Epithelial cell of esophagus (primary cell): ENCODE data around the gene USHBP1.

Experiments
- DNase-seq: peaks from one replicate; pipeline ENCODE4 v3.0.0; 2010; ENCODE audit warnings: low read depth
- H3K4me3 ChIP-seq: 2 replicates; pipeline ENCODE4 v1.5.1; 2011; ENCODE audit warnings: mild to moderate bottlenecking, low read length, control low read depth
- TF ChIP-seq, protein P1 (sequence below): IDR thresholded peaks from 2 replicates; pipeline ENCODE4 v1.5.1; 2011; ENCODE audit warnings: low read depth, mild to moderate bottlenecking, low read length, control low read depth, inconsistent platforms; ENCODE audit not compliant: insufficient read depth; ENCODE audit errors: missing control alignments

The USHBP1 gene

DNA sequence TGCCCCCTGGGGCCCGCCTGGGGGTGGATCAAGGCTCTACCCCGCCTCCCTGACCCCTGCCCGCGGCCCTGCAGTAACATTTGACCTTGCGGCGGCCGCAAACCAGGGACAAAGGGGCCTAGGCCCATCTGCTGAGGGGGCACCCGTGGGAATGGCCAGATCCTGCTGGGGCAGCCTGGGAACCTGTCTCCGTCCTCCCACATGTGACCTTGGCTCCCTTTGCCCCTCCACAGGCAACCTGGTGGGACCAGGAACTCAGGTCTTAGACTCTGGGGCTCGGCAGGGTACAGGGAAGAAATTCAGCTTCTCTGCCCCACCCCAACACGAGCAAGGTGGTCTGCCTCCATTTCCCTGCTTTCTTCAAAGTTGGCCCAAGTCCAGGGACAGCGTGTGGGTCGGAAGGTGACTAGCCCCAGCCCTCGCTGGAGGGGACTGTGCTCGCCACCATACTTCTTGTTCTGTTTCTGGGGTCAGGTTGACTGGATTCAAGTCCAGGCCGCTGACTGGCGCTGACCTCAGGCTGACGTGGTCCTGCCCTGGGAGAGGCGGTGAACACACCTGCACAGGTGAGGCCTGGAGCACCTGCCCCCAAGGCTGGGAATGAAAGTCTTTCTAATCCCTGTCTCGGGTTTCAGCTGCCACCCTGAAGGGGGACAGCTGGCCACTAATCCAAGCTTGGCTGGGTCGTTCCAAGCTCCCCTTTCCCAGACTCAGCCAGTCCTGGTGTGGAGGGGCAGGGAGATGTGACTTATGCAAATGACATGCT lies 16.4 kb downstream of the USHBP1 start:
- TF ChIP-seq, protein P1, sequence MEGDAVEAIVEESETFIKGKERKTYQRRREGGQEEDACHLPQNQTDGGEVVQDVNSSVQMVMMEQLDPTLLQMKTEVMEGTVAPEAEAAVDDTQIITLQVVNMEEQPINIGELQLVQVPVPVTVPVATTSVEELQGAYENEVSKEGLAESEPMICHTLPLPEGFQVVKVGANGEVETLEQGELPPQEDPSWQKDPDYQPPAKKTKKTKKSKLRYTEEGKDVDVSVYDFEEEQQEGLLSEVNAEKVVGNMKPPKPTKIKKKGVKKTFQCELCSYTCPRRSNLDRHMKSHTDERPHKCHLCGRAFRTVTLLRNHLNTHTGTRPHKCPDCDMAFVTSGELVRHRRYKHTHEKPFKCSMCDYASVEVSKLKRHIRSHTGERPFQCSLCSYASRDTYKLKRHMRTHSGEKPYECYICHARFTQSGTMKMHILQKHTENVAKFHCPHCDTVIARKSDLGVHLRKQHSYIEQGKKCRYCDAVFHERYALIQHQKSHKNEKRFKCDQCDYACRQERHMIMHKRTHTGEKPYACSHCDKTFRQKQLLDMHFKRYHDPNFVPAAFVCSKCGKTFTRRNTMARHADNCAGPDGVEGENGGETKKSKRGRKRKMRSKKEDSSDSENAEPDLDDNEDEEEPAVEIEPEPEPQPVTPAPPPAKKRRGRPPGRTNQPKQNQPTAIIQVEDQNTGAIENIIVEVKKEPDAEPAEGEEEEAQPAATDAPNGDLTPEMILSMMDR, result no peak
- no peak overlapping the region for H3K4me3 ChIP-seq
- peak; percentile 68 for DNase-seq

DNA sequence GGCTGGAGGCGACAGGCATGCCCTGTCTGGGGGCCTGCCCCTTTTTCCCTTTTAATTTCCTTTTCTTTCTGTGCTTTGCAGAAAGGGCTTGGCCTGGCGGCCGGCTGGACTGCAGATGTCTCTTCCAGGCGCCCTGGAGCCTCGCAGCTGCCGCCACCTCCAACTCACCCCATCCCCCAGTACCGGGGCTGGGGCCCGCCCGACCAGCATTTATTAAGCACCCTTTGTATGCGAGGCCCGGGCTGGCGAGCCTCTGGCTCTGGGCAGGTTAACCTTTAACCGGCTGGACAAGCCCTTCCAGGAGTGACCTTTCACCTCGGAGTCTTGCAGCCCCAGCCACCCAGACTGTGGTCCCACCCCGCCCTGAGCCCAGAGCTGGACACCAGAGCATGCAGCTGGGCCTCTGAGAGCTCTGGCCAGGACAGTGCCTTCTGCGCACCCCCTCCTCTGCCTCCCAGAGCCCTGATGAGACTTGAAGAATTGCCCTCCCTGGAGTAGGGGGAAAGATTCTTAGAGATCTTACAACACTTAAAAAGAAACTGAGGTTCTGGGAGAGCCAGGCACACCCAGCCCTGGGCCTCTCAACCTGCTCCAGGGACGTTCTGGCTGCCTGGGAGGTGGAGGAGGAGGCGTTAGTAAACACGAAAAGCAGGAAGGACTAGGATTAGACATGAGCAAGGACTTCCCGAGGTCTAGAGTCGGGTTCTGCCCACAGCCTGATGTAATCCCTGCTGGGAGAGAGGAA lies 17.7 kb downstream of the USHBP1 start:
- peak; percentile 61 for DNase-seq
- TF ChIP-seq, protein P1, result no peak
- peak overlapping the region; percentile 44 for H3K4me3 ChIP-seq

DNA sequence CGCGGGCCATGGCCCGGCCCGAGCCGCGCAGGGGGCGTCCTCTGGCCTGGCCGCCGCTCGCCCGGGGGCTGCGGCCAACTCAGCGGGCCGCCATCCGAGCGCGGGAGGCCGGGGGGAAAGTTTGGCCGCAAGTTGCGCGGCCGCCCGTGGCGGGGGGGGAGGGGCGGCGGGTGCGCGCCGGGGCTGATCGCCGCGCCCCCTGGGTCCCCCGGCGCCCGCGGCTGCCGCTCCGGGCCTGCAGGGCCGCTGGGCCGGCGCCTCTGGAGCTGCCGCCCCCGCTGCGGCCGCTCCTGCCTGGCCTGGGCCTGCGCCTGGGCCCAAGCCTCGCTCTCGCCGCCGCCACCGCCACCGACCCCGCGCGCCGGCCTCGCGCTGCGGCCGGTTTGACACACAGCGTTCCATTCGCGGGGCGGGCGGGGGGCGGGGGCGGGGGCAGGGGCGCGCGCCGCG lies 19.0 kb downstream of the USHBP1 start, which contains the start of gene NR2F6:
Gene NR2F6 (minus strand): TSS at position 385 of the 450 bp plus-strand sequence. CDS start 699 bp downstream, outside the sequence.
- DNase-seq, result no peak
- TF ChIP-seq, protein P1, result no peak
- peak within 1 kb of the TSS; percentile 90 for H3K4me3 ChIP-seq

DNA sequence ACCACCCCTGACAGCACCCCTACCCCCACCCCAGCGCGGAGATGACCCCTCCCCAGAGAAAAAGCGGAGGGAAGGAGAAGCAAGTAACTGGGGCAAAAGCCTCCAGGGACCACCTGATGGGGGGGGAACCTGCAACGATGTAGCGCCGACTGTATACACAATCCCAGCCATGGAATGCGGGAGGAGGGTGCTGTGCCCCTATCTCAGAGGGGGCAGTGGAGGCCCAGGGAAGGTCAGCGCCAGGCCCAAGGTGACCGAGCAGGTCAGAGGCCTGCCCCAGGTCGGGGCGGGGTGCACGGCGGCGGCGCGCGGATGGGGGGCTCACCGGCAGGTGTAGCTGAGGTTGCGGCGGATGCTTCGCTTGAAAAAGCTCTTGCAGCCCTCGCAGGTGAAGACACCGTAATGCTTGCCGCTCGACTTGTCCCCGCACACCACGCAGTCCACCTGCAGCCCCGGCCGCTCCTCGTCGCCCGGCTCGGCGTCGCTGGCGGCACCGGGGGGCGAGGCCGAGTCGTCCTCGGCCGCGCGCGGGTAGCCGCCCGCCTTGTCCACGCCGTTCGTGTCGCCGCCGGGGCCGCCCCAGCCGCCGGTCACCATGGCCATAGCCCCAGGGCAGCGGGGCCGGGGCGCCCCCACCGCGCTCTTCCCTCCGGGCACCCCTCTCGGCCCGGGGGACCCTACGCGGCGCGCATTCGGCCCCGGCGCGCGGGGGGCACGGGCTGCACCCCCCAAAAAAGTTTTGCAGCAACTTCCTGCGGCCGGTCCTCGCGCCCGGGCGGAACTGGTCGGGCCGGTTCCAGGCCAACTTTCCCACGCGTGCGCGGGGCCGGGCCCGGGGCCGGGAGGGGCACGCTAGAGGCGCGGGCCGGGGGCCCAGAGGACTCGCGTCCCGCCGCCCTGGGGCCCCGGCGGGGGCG lies 19.7 kb downstream of the USHBP1 start:
- TF ChIP-seq, protein P1, result no peak
- peak overlapping the region; percentile 90 for H3K4me3 ChIP-seq
- peak; percentile 40 for DNase-seq

DNA sequence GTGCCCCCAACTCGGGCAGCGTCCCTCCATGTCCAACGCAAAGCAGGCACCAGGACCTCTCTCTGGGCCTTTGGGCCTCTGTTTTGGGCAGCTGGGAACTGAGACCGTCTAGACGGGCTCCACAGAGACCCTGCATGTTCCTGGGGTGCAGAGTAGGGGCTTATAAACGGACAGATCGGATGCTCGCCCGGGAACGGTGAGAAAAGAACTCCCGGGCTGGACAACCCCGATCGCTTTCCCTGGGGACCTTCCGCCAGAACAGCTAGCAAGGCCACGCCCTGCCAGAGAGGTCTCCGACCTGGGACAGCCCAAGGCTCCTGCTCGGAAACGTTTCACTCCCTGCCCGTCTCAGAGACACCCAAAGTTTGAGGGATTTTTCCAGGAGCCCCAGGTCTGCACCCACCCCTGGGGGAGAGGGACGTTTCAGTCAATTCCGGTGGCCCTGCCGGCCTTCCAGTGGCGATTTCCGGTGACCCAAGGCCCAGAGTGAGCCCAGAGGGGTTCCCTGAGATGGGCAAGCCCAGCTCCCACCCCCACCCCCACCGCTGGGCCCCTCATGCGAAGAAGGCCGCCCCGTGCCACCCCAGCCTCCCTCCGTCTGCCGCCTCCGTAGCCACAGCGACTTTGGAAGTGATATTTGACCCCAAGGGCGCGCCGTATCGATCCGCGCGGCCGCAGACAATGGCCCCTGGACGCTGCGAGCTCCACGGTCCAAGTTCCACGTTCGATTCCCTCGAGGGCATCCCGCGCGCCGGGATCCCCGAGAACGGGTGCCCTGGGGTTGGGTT lies 20.5 kb downstream of the USHBP1 start:
- peak overlapping the region; percentile 90 for H3K4me3 ChIP-seq
- TF ChIP-seq, protein P1, result no peak
- no peak for DNase-seq

DNA sequence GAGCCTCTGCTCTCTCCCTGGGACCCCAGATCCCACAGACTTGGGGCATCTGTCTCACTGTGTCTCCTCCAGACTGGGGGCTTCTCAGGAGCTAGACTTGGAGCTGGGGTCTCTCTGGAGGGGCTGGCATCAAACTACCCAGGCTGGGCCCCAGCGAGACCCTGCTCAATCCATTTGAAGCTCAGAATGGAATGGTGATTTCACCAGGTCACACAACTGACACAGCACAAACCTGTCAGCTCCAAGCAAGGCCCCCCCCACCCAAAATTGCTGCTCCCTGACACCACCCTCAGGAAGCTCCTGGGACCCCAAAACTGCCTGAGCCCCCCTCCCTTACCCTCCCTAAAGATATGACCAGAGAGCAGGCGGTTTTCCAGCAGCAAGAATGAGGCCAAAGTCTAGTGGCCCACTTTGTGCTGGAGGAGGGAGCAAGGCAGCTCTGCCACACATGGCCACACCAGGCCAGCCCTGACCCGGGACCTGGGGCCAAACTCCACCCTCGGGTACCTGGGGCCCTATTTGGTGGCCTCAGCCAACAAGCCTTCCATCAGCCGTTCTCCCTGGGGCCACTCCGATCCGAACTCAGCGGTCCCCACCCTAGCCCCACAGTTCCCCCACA lies 21.2 kb downstream of the USHBP1 start:
- no peak for DNase-seq
- H3K4me3 ChIP-seq, result peak overlapping the region; percentile 90
- TF ChIP-seq, protein P1, result no peak
